ENCODE data around the gene ATN1.
A peak's percentile ranks its signal among the peaks of the same experiment; 100 is the strongest.

ATN1 gene

GRCh38 chr12:6957741-6958608 is 30.2 kb downstream of the ATN1 start:
- no peak for DNase-seq (ENCODE audit: low read depth in 3 of 3)

DNA sequence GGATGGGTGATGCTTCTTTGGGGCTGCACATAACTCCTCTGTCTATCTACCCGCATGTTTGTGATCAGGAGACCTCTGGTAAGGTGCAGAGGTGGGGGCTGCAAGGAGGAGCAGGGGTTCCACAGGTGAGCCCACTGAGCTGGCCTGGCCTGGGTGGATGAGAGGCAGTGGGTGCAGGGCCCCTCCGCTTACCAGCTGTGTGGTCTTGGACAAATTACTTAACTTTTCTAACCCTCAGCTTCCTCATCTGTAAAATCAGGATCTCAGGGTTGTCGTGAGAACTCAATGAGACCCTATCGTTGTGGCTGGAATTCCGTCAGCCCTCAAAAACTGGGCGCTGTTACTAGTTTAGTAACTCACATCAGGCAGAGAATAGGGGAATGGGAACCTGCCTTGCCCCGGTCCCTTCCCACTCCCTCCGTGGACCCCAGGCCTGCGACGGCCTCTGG is 30.9 kb downstream of the ATN1 start:
- DNase-seq (ENCODE audit: low read depth in 3 of 3), result no peak

DNA sequence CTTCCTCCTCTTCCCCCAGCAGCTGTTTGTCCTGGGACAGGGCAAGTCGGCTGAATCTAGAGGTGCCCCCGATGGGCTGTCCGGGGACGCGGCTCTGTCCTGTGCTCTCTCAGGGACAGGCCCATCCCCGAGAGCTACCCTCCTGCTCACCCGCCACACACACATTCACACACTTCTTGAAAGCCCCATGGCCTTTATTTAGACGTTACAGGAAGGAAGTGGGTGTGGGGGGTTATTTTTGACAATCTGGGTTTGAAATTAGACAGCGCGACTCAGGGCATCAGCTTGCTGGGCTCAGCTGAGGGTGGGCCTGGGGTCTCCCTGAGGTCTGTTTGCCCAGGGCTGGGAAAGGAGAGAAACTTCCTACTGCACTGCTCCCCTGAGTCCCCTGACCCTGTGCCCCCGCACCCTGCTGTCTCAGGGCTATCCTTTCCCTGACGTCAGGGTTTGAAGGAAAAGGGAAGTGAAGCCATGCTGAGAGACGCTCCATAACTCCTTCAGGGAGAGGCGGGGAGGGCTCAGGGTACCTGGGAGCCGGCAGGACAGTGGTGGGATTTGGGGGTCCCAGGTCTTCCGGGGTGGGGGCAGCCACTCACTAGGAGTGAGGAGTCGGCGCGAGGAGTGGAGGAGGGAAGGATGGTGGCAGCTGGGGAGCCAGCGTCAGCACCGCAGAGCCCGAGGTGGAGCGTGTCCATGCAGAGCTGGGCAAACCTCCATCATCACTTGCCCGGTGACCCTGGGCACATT is 31.5 kb downstream of the ATN1 start:
- no peak for DNase-seq (ENCODE audit: low read depth in 3 of 3)

DNA sequence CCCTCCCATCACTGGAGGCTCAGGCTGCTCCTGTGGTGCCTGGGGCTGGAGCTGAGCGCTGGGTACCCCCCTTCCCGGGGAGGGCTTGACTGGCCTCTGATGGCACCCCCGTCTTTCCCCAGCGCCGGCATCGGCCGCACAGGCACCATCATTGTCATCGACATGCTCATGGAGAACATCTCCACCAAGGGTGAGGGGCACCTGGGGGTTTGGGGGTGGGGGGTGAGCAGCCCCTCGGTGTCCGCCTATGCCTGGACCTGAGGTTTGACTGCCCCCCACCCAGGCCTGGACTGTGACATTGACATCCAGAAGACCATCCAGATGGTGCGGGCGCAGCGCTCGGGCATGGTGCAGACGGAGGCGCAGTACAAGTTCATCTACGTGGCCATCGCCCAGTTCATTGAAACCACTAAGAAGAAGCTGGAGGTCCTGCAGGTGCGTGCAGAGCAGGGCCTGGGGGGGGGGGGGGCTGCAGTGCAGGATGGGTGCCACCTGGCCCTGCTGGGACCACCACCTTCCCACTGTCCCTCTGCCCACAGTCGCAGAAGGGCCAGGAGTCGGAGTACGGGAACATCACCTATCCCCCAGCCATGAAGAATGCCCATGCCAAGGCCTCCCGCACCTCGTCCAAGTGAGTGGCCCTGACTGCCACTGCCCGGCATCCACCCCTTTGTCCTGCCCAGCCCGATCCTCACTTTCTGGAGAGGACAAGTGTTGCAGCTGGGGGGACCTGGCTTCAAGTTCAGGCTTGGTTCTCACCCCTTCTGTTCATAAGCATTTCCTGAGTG is 32.2 kb downstream of the ATN1 start:
- no peak for DNase-seq (ENCODE audit: low read depth in 3 of 3)

- no peak for DNase-seq (ENCODE audit: low read depth in 3 of 3)
Measured at GRCh38 chr12:6960593-6961277, 33.0 kb downstream of the ATN1 start.

DNA sequence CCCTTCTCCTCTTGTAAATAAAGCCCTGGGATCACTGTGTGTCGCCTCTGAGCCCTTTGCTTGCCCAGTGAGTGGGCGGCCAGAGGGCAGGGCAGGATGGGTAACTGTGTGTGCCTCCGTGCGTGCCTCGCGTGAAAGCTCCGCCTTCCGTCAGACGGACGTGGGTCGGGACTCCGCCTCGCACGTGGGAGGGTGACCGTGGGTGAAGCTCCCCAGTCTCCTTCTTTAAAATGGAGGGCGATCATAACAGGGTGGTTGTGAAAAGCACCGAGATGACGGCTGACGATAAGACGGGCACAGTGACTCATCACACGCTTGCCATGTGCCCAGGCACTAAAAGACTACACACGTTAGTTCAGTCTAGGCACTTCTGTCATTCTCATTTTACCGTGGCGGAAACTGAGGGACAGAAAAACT is 33.5 kb downstream of the ATN1 start:
- peak; percentile 86 to 93 (median 90) for DNase-seq (ENCODE audit: low read depth in 3 of 3)

GRCh38 chr12:6961695-6962284 is 34.0 kb downstream of the ATN1 start:
- DNase-seq (ENCODE audit: low read depth in 3 of 3), result no peak

DNA sequence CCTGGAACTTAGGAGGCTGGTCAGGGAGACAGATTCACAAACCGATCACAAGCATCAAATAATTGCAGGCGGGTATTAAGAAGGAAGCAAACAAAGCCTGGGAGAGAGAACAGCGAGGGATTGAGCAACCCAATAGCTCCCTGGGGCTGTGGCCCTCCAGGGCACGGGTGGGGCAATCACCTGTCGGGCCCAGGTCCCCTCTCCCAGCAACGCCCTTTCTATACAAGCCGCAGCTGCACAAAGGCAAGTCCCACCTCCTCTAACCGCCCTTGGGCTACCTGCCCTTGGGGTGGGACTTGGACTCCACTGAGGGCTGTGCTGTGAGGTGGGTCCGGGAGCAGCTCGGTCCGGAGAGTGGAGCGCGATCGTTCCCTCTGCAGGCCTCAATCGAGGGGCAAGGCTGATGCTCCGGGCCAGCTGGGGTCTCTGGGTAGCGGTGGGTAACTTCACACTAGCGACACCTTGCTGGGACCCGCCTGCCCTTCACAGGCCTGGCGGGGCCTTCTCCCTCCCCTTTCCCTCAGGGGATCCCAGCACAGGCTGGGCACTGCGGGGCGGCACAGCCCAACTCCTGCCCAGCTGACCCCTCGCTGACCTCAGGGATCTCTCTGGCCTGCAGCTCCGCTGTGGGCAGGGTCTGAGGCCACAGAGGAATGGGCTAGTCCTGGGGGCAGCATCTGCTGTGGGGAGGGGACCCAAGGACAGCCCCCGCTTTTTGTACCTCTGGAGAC is 34.7 kb downstream of the ATN1 start:
- no peak for DNase-seq (ENCODE audit: low read depth in 3 of 3)

DNA sequence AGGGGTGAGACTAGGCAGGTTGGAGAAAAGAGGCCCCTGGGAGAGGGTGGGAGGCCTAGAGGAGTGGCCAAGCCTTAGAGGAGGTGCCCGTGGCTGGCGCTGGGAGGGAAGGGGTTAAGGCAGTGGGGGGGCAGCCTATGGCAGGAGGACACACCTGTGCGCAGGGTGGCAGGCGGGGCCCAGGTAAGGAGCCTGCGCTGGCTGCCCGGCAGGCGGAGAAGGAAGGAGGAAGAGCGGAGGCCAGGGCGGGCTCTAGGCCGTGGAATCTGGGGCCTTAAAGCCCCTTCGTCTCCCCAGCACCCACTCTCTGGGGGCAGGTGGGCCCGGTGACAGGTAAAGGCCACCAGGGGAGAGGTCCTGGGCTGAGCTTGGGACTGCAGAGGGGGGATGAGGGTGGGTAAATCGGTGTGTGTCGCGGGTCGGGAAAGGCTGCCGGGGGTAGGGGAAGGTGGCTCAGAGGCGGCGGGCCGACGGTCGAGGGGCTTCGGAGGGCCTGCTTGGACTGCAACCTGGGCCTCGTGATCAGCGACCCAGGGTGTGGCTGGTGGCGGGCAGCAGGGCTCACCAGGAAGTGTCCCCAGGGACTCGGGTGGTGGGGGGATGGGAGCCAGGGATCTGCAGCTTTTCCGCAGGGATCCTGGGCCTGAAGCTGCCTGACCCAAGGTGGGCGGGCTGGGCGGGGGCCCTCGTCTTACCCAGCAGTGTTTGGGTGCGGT is 35.4 kb downstream of the ATN1 start:
- DNase-seq (ENCODE audit: low read depth in 3 of 3), result no peak

DNA sequence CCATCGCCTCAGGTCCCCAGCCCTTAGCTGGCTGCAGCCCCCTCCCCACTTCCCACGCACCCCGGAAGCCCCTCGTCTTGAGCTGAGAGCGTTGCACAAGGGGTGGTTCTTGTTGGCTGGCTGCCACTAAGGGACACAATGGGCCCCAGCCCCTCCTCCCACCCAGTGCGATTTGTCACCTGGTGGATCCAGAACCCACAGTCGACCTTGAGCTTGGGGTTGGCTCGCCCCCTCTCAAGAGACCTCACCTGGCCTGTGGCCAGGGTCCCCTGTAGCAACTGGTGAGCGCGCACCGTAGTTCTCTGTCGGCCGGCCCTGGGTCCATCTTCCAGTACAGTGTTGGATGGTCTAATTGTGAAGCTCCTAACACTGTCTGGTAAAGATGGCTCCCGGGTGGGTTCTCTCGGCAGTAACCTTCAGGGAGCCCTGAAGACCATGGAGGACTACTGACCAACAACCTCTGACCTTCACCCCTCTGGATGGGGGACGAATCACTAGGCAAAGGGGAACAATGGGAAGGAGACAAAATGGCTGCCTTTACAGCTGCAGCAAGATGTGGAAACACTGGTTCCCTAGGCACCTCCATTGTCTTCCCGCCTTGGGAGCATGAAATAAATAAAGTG is 36.1 kb downstream of the ATN1 start:
- DNase-seq (ENCODE audit: low read depth in 3 of 3), result no peak

DNA sequence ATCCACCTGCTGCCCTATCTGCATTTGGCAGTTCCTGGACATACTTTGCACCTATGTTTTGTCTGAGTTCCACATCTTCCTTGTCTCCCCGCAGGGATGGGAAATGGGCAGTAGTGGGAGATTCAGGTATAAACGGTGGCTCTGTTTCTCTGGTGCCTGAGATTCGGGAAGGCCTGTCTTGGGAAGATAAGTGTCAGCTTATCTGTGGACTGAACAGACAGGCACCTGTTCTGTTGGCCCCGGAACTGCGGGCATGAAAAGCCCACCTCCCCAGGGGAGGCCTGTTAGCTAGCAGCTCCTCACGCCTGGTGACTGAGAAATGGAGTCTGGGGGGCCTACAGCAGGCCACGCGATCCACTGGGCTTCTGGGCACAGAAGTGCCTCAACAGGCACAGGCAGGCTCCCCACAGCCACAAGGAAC is 36.9 kb downstream of the ATN1 start:
- DNase-seq (ENCODE audit: low read depth in 3 of 3), result no peak

DNA sequence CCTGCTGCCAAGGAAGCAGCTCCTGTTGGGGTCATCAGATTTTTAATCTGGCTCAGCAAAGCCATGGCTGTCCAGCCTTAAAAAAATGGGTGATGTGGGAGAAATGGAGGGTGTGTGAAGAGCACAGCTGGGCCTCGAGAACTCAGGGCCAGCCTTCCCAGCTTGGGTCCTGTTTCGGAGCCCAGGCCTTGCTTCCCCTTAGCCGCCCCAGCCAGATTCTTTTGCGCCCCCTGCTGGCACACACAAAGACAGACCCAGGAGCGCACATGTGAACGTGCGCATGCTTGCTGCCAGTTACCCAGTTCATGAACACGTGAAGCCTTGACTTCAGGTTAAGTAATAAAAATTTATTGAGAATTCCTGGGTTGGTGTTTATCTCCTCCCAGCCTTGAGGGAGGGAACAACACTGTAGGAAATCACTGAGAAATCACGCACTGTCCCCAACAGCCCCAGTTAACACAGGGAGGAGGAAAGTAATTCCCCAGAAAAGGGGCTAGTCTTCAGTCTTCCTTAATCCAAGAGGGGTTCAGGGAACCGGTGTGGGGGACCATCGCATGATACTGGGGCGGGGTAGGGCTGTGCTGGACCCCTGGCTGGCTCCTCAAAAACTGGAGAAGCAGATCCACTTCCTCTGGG is 37.4 kb downstream of the ATN1 start:
- DNase-seq (ENCODE audit: low read depth in 3 of 3), result peak; percentile 73 to 89 (median 81)

DNA sequence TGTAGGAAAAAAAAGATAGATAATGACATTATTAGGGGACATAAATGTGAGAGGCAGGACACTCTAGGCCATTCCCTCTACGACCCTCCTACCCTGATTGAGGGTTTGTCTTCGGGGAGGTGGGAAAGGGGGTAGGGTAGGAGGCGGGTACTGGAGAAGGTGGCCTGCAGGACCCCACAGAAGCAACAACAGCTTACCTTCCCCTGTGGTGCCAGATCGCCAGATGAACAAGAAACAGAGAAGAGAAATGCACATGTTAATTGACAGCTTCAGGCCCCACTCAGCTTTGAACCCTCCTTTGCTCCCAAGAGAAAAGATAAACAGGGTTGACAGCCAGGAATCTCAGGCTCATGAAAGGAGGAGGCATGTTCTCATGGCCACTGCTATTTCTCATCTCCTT is 38.0 kb downstream of the ATN1 start:
- no peak for DNase-seq (ENCODE audit: low read depth in 3 of 3)

- DNase-seq (ENCODE audit: low read depth in 3 of 3), result no peak
Measured at GRCh38 chr12:6966351-6966750, 38.6 kb downstream of the ATN1 start.

DNA sequence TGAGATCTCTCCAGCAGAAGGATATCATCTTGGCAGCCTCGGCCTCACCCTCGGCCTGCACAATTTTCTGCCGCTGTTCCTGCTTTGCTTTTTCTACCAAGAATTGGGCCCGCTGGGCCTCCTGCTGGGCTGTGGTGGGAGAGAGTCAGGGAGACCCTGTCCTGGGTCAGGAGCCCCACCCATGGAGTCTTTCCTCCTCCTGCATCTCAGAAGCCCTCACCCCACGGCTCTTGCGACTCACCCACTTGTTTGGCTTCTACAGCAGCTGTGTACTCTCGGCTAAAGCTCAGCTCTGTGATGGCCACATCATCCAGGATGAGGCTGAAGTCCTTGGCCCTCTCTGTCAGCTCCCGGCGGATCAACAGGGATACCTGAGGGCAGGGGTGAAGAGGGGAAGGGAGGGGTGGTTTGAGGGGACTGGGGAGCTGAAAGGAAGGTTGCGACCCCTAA is 39.9 kb downstream of the ATN1 start:
- no peak for DNase-seq (ENCODE audit: low read depth in 3 of 3)

- DNase-seq (ENCODE audit: low read depth in 3 of 3), result no peak
Measured at GRCh38 chr12:6968426-6968825, 40.7 kb downstream of the ATN1 start.

- DNase-seq (ENCODE audit: low read depth in 3 of 3), result no peak
Measured at GRCh38 chr12:6970096-6970527, 42.4 kb downstream of the ATN1 start.

GRCh38 chr12:6974180-6974579 is 46.4 kb downstream of the ATN1 start:
- DNase-seq (ENCODE audit: low read depth in 3 of 3), result no peak
